T-helper 1 cell treated with Interleukin-12 subunit alpha and Interleukin-12 subunit beta and Interleukin-4 antibody, amounts not matched to agents 30 μg/mL and 1 μg/mL, for 36 hours (primary cell): Measurements from ENCODE around the gene HAX1.
"Not testable (repeated sequence)": the region's sequence is repeated elsewhere in the genome, so short reads cannot be mapped to it uniquely, and the experiment has no call there.

Experiments used
- H3K27ac Mint-ChIP-seq: one replicate; pipeline ENCODE4 v1.8.0; 2021; ENCODE audit warnings: mild to moderate bottlenecking, mixed read lengths
- H3K27me3 Mint-ChIP-seq: one replicate; pipeline ENCODE4 v1.8.0; 2021; ENCODE audit warnings: low read depth, mixed read lengths
- H3K36me3 Mint-ChIP-seq: one replicate; pipeline ENCODE4 v1.8.0; 2021; ENCODE audit warnings: low read depth, mixed read lengths
- H3K4me1 Mint-ChIP-seq: one replicate; pipeline ENCODE4 v1.8.0; 2021; ENCODE audit warnings: low read depth, mixed read lengths
- H3K4me3 Mint-ChIP-seq: one replicate; pipeline ENCODE4 v1.8.0; 2021; ENCODE audit warnings: mild to moderate bottlenecking, moderate library complexity, mixed read lengths
- H3K9me3 Mint-ChIP-seq: one replicate; pipeline ENCODE4 v1.8.0; 2021; ENCODE audit warnings: mixed read lengths

The HAX1 gene

DNA sequence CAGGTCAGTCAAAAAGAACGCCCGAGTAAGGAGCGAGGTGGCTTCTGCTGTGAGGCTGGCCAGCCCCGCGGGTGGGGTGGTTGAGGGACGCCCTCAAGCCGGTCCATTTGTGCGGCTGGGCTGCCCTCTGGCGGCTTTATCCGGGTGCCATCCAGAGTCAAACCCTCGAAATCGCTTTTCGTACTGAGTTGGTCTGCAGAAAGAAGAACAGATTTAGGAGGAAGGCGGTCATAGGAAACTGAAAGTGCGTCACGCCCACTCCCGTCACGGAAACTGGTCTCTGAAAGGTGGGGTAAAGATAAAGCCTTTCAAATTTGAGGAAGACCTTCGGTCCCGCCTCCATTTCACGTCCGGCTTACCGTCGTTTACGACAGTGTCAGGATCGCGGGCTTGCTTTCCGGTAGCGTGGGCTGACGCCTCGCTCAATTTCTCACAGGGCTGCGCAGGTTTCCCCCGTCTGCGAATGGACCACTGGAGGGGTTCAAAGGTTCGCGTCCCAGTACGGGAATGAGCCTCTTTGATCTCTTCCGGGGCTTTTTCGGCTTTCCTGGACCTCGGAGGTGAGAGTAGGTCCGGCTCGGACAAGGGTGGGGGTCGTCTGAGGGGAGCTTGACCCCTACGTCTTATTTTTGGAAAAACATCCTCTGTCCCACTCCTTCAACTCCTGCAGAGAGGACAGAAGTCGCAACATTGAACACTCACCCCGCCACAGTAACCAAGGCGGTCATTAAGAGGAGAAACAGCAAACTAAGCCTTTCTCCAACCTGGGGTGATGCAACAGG is at the start of gene HAX1:
Gene HAX1 (plus strand): TSS at position 413 of the 782 bp plus-strand sequence. CDS start 95 bp downstream, at position 508.
- H3K4me3 Mint-ChIP-seq = peak within 1 kb of the TSS; percentile 96
- H3K27me3 Mint-ChIP-seq = no peaks in the 10 kb centered on the region
- H3K27ac Mint-ChIP-seq = peak within 1 kb of the TSS; percentile 96
- H3K36me3 Mint-ChIP-seq = peaks cover 34% of the 10 kb centered on the region
- peaks cover 38% of the 10 kb centered on the region for H3K4me1 Mint-ChIP-seq
- H3K9me3 Mint-ChIP-seq = no peaks in the 10 kb centered on the region

GRCh38 chr1:154222918-154223317 is 49.5 kb upstream of the HAX1 start:
- peak overlapping the region; percentile 62 for H3K27ac Mint-ChIP-seq
- peaks cover 5% of the 10 kb centered on the region for H3K9me3 Mint-ChIP-seq
- H3K4me3 Mint-ChIP-seq = peak overlapping the region; percentile 57
- peaks cover 49% of the 10 kb centered on the region for H3K4me1 Mint-ChIP-seq
- H3K27me3 Mint-ChIP-seq = no peaks in the 10 kb centered on the region
- peaks cover 60% of the 10 kb centered on the region for H3K36me3 Mint-ChIP-seq

- Mint-ChIP-seq H3K4me3 (no peak overlapping the region), H3K4me1 (peaks cover 42% of the 10 kb centered on the region)
Observed at GRCh38 chr1:154223621-154224020, 48.8 kb upstream of the HAX1 start.

DNA sequence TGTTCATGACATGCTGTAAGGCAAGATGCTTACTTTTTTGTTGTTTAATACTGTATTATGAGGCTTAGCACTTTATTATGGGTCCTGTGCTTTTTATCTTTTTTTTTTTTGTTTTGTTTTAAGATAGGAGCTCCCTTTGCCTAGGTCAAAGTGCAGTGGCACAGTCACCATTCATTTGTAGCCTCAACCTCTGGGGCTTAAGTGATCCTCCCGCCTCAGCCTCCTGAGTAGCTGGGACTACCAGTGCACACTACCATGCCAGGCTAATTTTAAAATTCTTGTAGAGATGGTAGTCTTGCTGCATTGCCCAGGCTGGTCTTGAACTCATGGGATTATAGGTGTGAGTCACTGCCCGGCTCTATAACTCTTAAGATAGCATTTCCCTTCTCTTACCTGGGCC is 47.1 kb upstream of the HAX1 start:
- Mint-ChIP-seq H3K4me1 (peaks cover 34% of the 10 kb centered on the region), H3K36me3 (peaks cover 53% of the 10 kb centered on the region), H3K27me3 (no peaks in the 10 kb centered on the region), H3K27ac (no peak overlapping the region), H3K4me3 (no peak overlapping the region), H3K9me3 (peaks cover 5% of the 10 kb centered on the region)

More at GRCh38 chr1:154223621-154224020, 48.8 kb upstream of the HAX1 start:
- Mint-ChIP-seq H3K9me3 (peaks cover 5% of the 10 kb centered on the region), H3K27ac (no peak overlapping the region), H3K36me3 (peaks cover 58% of the 10 kb centered on the region), H3K27me3 (no peaks in the 10 kb centered on the region)

- not testable (repeated sequence) for H3K9me3 Mint-ChIP-seq, H3K4me3 Mint-ChIP-seq, H3K27me3 Mint-ChIP-seq, H3K27ac Mint-ChIP-seq
- Mint-ChIP-seq H3K4me1 (peaks cover 10% of the 10 kb centered on the region), H3K36me3 (peaks cover 50% of the 10 kb centered on the region)
Observed at GRCh38 chr1:154231112-154231511, 41.3 kb upstream of the HAX1 start.

DNA sequence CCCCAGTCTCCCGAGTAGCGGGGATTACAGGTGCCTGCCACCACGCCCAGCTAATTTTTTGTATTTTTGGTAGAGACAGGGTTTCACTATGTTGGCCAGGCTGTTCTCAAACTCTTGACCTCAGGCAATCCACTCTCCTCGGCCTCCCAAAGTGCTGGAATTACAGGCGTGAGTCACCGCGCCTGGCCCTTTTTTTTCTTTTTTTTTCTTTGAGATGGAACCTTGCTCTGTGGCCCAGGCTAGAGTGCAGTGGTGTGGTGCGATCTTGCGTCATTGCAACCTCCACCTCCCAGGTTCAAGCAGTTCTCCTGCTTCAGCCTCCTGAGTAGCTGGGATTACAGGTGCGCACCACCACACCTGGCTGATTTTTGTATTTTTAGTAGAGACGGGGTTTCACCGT is 39.3 kb upstream of the HAX1 start:
- H3K27ac Mint-ChIP-seq = peak overlapping the region; percentile 6
- not testable (repeated sequence) for H3K9me3 Mint-ChIP-seq, H3K27me3 Mint-ChIP-seq, H3K4me3 Mint-ChIP-seq
- H3K36me3 Mint-ChIP-seq = peaks cover 51% of the 10 kb centered on the region
- H3K4me1 Mint-ChIP-seq = peaks cover 11% of the 10 kb centered on the region

DNA sequence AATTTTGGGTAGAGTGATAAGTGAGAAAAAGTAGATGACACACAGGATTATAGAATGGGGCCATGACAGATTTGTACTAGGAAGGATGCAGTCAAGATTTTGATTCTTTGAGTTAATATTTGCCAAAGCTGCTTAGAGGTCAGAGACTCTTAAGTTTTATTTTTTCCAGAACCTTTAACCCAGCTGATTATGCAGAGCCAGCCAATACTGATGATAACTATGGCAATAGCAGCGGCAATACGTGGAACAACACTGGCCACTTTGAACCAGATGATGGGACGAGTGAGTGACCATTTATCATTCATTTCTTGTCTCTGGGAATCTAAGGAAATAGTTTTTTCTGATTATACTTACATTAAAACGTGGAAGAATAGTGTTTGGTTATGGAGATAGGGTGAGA is 35.6 kb upstream of the HAX1 start:
- Mint-ChIP-seq H3K27ac (no peak overlapping the region), H3K9me3 (no peaks in the 10 kb centered on the region), H3K4me1 (peaks cover 18% of the 10 kb centered on the region), H3K36me3 (peaks cover 49% of the 10 kb centered on the region), H3K4me3 (no peak overlapping the region), H3K27me3 (no peaks in the 10 kb centered on the region)

GRCh38 chr1:154237435-154237834 is 35.0 kb upstream of the HAX1 start:
- Mint-ChIP-seq H3K4me1 (peaks cover 20% of the 10 kb centered on the region), H3K4me3 (no peak overlapping the region), H3K27me3 (no peaks in the 10 kb centered on the region), H3K36me3 (peaks cover 53% of the 10 kb centered on the region), H3K9me3 (no peaks in the 10 kb centered on the region), H3K27ac (no peak overlapping the region)

- Mint-ChIP-seq H3K27me3 (no peaks in the 10 kb centered on the region), H3K9me3 (no peaks in the 10 kb centered on the region), H3K4me1 (peaks cover 20% of the 10 kb centered on the region), H3K36me3 (peaks cover 58% of the 10 kb centered on the region), H3K27ac (peak overlapping the region; percentile 35), H3K4me3 (no peak overlapping the region)
Observed at GRCh38 chr1:154237880-154238506, 34.4 kb upstream of the HAX1 start.

DNA sequence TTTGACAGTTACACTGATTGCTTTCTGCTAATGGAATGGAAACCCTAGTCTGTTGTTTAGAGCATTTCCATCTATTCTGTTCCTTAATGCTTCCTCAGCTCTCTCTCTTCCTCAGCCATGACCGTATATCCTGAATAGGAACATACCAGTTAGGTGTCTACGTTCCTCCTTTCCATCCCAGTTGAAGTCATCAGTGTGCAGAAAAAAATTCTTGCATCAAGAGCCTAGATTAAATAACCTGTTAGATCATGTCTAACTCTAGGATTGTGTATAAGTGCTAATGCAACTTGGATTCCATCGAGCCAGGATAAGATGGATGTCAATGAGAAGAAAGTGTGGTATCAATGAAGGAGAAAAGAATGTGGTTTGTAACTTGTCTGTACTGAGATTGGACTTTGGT is 32.9 kb upstream of the HAX1 start:
- no peak overlapping the region for H3K4me3 Mint-ChIP-seq
- no peaks in the 10 kb centered on the region for H3K9me3 Mint-ChIP-seq
- H3K27ac Mint-ChIP-seq = no peak overlapping the region
- peaks cover 18% of the 10 kb centered on the region for H3K4me1 Mint-ChIP-seq
- H3K36me3 Mint-ChIP-seq = peaks cover 59% of the 10 kb centered on the region
- no peaks in the 10 kb centered on the region for H3K27me3 Mint-ChIP-seq

- peaks cover 18% of the 10 kb centered on the region for H3K4me1 Mint-ChIP-seq
- no peaks in the 10 kb centered on the region for H3K9me3 Mint-ChIP-seq
- H3K27me3 Mint-ChIP-seq = no peaks in the 10 kb centered on the region
- no peak overlapping the region for H3K4me3 Mint-ChIP-seq
- no peak overlapping the region for H3K27ac Mint-ChIP-seq
- peaks cover 53% of the 10 kb centered on the region for H3K36me3 Mint-ChIP-seq
Observed at GRCh38 chr1:154240294-154240833, 32.1 kb upstream of the HAX1 start.

GRCh38 chr1:154241703-154242351 is 30.6 kb upstream of the HAX1 start:
- H3K27me3 Mint-ChIP-seq = no peaks in the 10 kb centered on the region
- H3K36me3 Mint-ChIP-seq = peaks cover 53% of the 10 kb centered on the region
- H3K4me1 Mint-ChIP-seq = peaks cover 13% of the 10 kb centered on the region
- no peak overlapping the region for H3K27ac Mint-ChIP-seq
- H3K4me3 Mint-ChIP-seq = no peak overlapping the region
- H3K9me3 Mint-ChIP-seq = no peaks in the 10 kb centered on the region

DNA sequence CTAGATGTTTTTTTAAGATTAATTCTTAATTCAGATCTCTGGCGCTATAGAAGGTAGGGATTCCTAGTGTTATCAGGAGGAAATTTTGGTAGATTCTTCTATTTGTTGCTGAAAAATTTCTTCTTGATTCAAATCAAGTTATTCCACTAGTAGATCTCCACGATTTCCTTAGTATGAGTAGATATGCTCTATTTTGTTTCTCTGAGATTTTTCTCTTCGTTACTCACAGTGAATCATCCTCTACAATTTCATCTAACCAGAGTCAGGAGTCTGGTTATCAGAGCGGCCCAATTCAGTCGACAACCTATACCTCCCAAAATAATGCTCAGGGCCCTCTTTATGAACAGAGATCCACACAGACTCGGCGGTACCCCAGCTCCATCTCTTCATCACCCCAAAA is 18.8 kb upstream of the HAX1 start:
- Mint-ChIP-seq H3K9me3 (no peaks in the 10 kb centered on the region), H3K4me1 (no peaks in the 10 kb centered on the region), H3K36me3 (peaks cover 55% of the 10 kb centered on the region), H3K27ac (no peak overlapping the region), H3K27me3 (no peaks in the 10 kb centered on the region), H3K4me3 (no peak overlapping the region)

DNA sequence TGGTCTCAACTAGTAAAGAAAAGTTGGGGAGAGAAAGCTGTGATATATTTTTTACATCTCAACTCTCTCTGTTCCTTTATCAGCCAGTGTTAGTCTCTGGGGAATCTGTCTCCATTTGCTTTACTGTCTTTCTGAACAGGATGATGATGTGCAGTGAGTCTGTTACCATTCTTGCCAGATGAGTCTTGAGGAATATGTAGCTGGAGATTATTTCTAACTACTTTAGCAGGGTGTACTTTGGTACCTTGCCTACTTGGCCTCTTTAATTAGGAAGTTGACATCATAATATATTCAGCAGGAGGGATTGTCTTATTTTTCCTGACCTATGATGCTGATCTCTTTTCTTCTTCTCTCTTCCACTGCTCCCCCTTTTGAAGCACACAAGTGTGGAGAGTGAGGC is 15.7 kb upstream of the HAX1 start:
- Mint-ChIP-seq H3K4me3 (no peak overlapping the region), H3K9me3 (no peaks in the 10 kb centered on the region), H3K4me1 (peaks cover under 1% of the 10 kb centered on the region), H3K27me3 (no peaks in the 10 kb centered on the region), H3K27ac (no peak overlapping the region), H3K36me3 (peaks cover 53% of the 10 kb centered on the region)

- H3K36me3 Mint-ChIP-seq = peaks cover 67% of the 10 kb centered on the region
- peaks cover 5% of the 10 kb centered on the region for H3K4me1 Mint-ChIP-seq
- no peaks in the 10 kb centered on the region for H3K27me3 Mint-ChIP-seq
- no peak overlapping the region for H3K4me3 Mint-ChIP-seq
- no peaks in the 10 kb centered on the region for H3K9me3 Mint-ChIP-seq
- no peak overlapping the region for H3K27ac Mint-ChIP-seq
Observed at GRCh38 chr1:154258784-154259183, 13.6 kb upstream of the HAX1 start.
